ENCODE data around the gene TMEM94.

The TMEM94 gene

GRCh38 chr17:75524970-75525805, 68.8 kb downstream of the TMEM94 start, which contains the start of gene LLGL2:
LLGL2 (plus strand) TSS chr17:75525697; CDS start chr17:75543427, 17,730 bp downstream.
- FAIRE-seq (no peak), DNase-seq (ENCODE audit: low spot score) (peak; percentile 59)

- DNase-seq (ENCODE audit: low spot score) (no peak), FAIRE-seq (no peak)
These were observed 69.5 kb downstream of the TMEM94 start for GRCh38 chr17:75525806-75526554.

GRCh38 chr17:75526555-75527270, 70.3 kb downstream of the TMEM94 start:
- FAIRE-seq = no peak

DNA sequence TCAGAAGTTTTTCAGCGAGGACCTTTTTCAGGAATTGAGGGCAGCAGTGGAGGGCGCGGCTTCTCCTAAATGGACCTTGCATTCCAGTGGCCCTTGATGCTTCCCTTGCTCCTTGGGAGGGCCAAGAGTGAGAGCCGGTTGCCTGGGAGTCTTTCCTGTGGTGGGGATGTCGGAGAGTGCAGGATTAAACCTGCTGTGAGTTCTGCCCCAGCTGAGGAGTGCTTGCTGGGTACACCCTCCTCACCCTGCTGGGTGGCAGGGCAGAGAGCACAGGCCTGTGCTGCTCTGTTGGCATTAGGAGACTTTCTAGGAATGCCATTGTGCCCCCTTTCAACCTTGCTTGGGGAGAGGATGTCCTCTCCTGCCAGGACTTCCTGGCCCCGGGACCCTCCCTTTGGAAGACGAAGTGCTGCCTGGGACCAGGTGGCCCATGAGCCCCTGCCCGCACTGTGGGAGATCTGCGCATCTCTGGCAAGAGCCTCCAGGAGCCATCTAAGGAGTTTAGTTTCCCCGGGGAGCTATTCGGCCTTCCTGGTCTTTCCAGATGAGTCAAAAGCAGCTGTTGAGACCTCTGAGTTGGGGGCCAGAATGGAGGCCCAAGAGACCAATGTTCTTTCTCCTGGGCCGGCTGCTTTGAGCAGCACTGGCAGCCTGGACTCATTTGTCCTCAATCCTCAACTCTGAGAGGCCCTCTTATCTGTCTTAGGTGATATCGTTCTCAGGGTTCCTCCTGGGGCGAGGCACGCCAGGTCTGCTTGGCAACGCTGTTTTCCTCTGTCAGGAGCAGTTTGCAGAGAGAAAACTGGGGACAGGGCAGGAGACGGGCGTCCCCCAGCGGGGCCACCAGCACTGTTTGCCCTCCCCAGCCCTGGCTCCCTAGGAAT, 74.6 kb downstream of the TMEM94 start:
- no peak for FAIRE-seq

More at GRCh38 chr17:75526555-75527270, 70.3 kb downstream of the TMEM94 start:
- DNase-seq (ENCODE audit: low spot score) = no peak

GRCh38 chr17:75531721-75532072, 75.3 kb downstream of the TMEM94 start:
- DNase-seq (ENCODE audit: low spot score) (no peak), FAIRE-seq (no peak)

More for the DNA sequence above, 74.6 kb downstream of the TMEM94 start:
- DNase-seq (ENCODE audit: low spot score) = no peak

DNA sequence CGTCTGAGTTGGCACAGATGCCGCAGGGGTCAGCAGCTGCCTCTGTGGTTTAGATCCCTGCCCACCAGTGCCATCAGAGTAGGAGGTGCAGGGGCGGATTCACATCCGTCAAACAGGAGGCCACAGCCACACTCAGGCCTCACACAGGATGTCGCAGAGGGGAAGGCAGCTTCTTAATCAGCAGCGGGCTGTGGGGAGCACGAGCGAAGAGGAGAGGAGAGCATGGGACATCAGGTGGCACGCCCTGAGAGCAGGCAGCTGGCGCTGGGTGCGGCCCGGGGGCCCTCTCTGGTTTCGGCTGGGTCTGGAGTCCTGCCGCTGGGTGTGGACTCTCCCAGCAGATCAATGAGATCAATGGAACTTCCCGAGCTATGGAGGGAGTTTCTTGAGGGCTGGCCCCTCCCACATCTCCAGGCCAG, 78.7 kb downstream of the TMEM94 start:
- no peak for DNase-seq (ENCODE audit: low spot score)
- FAIRE-seq = no peak

- DNase-seq (ENCODE audit: low spot score) (no peak), FAIRE-seq (no peak)
These were observed 79.4 kb downstream of the TMEM94 start for GRCh38 chr17:75535871-75536270.

- DNase-seq (ENCODE audit: low spot score) = no peak
- FAIRE-seq = no peak
These were observed 79.9 kb downstream of the TMEM94 start for GRCh38 chr17:75536366-75536765.

GRCh38 chr17:75539967-75540729, 83.7 kb downstream of the TMEM94 start:
- no peak for DNase-seq (ENCODE audit: low spot score)
- no peak for FAIRE-seq

GRCh38 chr17:75540923-75541503, 84.6 kb downstream of the TMEM94 start:
- FAIRE-seq (no peak), DNase-seq (ENCODE audit: low spot score) (no peak)

- no peak for DNase-seq (ENCODE audit: low spot score)
- no peak for FAIRE-seq
These were observed 85.8 kb downstream of the TMEM94 start for GRCh38 chr17:75542229-75542628.

DNA sequence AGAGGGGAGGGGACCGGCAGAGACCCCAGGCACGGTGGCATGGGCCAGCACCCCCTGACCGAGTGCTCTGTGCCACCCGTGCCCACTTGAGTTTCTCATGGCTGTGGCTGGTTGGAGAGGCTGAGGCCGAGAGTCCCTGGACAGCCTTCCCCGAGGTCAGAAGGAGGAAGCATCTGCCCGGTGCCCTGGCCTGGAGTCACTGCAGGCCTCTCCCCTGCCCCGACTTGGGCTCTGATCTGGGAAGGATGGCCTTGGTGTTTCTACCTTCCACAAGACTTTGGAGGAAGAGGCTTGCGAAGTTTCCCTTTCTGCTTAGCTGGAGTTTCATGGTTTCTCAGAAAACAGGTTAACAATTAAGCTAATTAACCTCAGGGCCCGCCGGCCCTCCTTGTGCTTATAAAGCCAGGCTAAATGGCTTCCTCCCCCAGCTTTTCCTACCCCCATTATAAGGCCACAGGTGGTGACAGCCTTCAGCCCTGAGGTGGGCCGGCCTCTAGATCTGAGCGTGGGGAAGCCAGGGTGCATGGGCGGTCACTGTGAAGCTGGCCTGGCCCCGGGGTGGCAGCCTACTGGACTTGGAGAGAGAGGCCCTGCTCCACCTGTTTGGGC, 86.4 kb downstream of the TMEM94 start:
- FAIRE-seq (no peak), DNase-seq (ENCODE audit: low spot score) (no peak)

GRCh38 chr17:75544250-75544649, 87.8 kb downstream of the TMEM94 start:
- DNase-seq (ENCODE audit: low spot score) = no peak
- no peak for FAIRE-seq

DNA sequence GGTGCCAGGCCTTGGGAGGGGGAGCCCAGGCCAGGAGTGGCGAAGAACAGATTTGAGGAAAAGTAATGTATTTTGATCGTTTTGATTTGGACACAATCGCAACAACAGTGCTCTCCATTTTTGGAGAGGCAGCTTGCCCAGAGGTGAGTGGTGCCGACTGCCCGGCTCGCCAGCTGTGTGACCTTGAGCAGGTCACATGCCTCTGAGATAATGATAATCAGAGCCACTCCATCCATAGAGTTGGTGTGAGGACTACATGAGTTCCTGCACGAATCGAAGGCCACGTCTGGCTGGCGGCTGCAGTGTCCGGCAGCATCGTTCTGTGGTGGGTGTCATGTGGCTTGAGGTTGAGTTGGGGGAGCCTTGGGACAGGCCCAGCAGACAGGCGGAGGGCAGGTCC, 89.7 kb downstream of the TMEM94 start:
- FAIRE-seq = no peak
- no peak for DNase-seq (ENCODE audit: low spot score)

GRCh38 chr17:75547091-75547490, 90.7 kb downstream of the TMEM94 start:
- no peak for FAIRE-seq

DNA sequence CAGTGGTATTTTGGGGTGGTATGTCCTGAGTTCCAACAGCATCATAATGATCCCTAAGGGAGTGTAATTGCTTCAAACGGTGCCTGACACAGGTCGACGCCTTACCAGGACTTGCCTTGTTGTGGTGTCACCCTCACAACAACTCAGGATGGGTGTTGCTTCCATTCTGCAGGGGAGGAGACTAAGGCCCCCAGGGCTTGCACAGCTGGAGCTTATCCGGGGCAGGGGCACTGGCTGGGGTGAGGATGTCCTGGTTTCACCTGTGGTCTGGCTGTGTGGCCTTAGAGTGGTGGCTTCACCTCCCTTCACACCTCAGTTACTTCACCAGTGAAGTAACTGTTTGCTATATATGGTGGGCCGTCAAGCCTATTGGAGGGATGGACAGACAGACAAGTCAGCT, 92.4 kb downstream of the TMEM94 start:
- FAIRE-seq = no peak
- no peak for DNase-seq (ENCODE audit: low spot score)

More at GRCh38 chr17:75547091-75547490, 90.7 kb downstream of the TMEM94 start:
- DNase-seq (ENCODE audit: low spot score) = no peak
